ENCODE results near the gene BTF3.

Gene BTF3

DNA sequence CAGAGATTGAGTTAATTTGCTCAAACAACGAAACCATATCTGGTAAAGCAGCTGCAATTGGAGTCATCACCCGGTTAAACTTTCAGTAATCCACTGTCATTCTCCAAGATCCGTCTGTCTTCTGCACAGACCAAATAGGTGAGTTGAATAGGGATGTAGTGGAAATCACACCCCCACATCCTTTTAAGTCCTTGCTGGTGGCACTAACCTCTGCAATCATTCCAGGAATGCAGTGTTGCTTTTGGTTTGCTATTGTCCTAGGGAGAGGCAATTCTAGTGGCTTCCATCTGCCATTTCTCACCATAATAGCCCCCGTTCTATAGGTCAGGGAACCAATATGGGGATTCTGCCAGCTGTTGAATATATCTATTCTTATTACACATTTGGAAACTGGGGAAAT, 14.6 kb upstream of the BTF3 start:
- Histone ChIP-seq H3K9ac (ENCODE audit: low read length) (no peak overlapping the region), H3K4me1 (ENCODE audit: insufficient read depth, low read length, severe bottlenecking) (no peaks in the 10 kb centered on the region), H3K4me3 (ENCODE audit: low read depth, low read length, poor library complexity, severe bottlenecking) (no peak overlapping the region), H3K9me2 (ENCODE audit: low read depth, low read length) (no peaks in the 10 kb centered on the region), H3K4me2 (ENCODE audit: low read length) (no peak overlapping the region), H3K9me3 (ENCODE audit: low read length) (no peaks in the 10 kb centered on the region), H3K36me3 (ENCODE audit: insufficient read depth, low read length) (no peaks in the 10 kb centered on the region), H3K79me2 (ENCODE audit: insufficient read depth, low read length) (no peaks in the 10 kb centered on the region), H3F3A (ENCODE audit: insufficient read depth, low read length) (no peaks in the 10 kb centered on the region), H4K20me1 (ENCODE audit: insufficient read depth, low read length) (no peaks in the 10 kb centered on the region), H2AFZ (ENCODE audit: low read length) (no peak overlapping the region), H3K27me3 (ENCODE audit: insufficient read depth, low read length) (no peaks in the 10 kb centered on the region), H3K27ac (ENCODE audit: low read depth, low read length, poor library complexity, severe bottlenecking) (no peak overlapping the region)
- no peak for TF ChIP-seq EZH2 (IDR thresholded peaks at IDR 0.05; ENCODE audit: borderline replicate concordance, low read length)
- TF ChIP-seq, protein P1, sequence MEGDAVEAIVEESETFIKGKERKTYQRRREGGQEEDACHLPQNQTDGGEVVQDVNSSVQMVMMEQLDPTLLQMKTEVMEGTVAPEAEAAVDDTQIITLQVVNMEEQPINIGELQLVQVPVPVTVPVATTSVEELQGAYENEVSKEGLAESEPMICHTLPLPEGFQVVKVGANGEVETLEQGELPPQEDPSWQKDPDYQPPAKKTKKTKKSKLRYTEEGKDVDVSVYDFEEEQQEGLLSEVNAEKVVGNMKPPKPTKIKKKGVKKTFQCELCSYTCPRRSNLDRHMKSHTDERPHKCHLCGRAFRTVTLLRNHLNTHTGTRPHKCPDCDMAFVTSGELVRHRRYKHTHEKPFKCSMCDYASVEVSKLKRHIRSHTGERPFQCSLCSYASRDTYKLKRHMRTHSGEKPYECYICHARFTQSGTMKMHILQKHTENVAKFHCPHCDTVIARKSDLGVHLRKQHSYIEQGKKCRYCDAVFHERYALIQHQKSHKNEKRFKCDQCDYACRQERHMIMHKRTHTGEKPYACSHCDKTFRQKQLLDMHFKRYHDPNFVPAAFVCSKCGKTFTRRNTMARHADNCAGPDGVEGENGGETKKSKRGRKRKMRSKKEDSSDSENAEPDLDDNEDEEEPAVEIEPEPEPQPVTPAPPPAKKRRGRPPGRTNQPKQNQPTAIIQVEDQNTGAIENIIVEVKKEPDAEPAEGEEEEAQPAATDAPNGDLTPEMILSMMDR (IDR thresholded peaks at IDR 0.05; ENCODE audit: low read length) = no peak

DNA sequence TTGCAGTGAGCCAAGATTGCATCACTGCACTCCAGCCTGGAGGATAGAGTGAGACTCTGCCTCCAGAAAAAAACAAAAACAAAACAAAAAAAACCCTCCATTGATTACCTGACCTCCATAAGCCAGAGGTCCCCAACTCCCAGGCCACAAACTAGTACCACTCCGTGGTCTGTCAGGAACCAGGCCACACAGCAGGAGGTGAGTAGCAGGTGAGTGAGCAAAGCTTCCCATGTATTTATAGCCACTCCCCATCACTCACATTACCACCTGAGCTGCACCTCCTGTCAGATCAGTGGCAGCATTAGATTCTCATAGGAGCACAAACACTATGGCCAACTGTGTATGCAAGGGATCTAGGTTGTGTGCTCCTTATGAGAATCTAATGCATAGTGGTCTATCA, 13.7 kb upstream of the BTF3 start:
- H3K9ac ChIP-seq (ENCODE audit: low read length) = no peak overlapping the region

DNA sequence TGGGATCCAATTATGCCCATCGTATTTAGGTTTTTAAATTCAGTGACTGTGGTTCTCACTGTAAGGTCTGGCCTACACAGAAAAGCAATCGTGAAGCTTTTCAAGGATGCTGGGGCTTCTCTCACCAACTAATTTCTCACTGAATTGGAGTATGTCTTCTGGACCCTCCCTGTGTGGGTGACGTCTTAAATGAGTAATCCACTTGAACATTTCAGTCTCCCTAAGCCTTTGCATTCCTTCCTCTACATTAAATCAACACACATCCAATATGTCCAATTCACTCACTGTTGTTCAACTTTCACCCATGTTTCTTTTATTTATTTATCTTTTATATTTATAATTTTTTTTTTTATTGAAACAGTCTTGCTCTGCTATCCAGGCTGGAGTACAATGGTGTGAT, 12.5 kb upstream of the BTF3 start:
- Histone ChIP-seq H4K20me1 (ENCODE audit: insufficient read depth, low read length) (no peaks in the 10 kb centered on the region), H3K4me2 (ENCODE audit: low read length) (no peak overlapping the region), H3K4me1 (ENCODE audit: insufficient read depth, low read length, severe bottlenecking) (no peaks in the 10 kb centered on the region), H3K4me3 (ENCODE audit: low read depth, low read length, poor library complexity, severe bottlenecking) (no peak overlapping the region), H2AFZ (ENCODE audit: low read length) (no peak overlapping the region), H3K9ac (ENCODE audit: low read length) (no peak overlapping the region), H3K9me3 (ENCODE audit: low read length) (no peaks in the 10 kb centered on the region), H3F3A (ENCODE audit: insufficient read depth, low read length) (no peaks in the 10 kb centered on the region), H3K27ac (ENCODE audit: low read depth, low read length, poor library complexity, severe bottlenecking) (no peak overlapping the region), H3K9me2 (ENCODE audit: low read depth, low read length) (no peaks in the 10 kb centered on the region), H3K36me3 (ENCODE audit: insufficient read depth, low read length) (no peaks in the 10 kb centered on the region), H3K79me2 (ENCODE audit: insufficient read depth, low read length) (no peaks in the 10 kb centered on the region), H3K27me3 (ENCODE audit: insufficient read depth, low read length) (no peaks in the 10 kb centered on the region)
- TF ChIP-seq, protein P1 (IDR thresholded peaks at IDR 0.05; ENCODE audit: low read length) = no peak
- TF ChIP-seq EZH2 (IDR thresholded peaks at IDR 0.05; ENCODE audit: borderline replicate concordance, low read length) = no peak

More for the DNA sequence above, 13.7 kb upstream of the BTF3 start:
- no peak overlapping the region for H3K27ac ChIP-seq (ENCODE audit: low read depth, low read length, poor library complexity, severe bottlenecking)
- no peaks in the 10 kb centered on the region for H3K36me3 ChIP-seq (ENCODE audit: insufficient read depth, low read length)
- no peaks in the 10 kb centered on the region for H3K79me2 ChIP-seq (ENCODE audit: insufficient read depth, low read length)
- TF ChIP-seq, protein P1 (IDR thresholded peaks at IDR 0.05; ENCODE audit: low read length) = no peak
- no peak for TF ChIP-seq EZH2 (IDR thresholded peaks at IDR 0.05; ENCODE audit: borderline replicate concordance, low read length)
- no peaks in the 10 kb centered on the region for H4K20me1 ChIP-seq (ENCODE audit: insufficient read depth, low read length)
- no peaks in the 10 kb centered on the region for H3F3A ChIP-seq (ENCODE audit: insufficient read depth, low read length)
- H2AFZ ChIP-seq (ENCODE audit: low read length) = no peak overlapping the region
- H3K4me3 ChIP-seq (ENCODE audit: low read depth, low read length, poor library complexity, severe bottlenecking) = no peak overlapping the region
- H3K9me2 ChIP-seq (ENCODE audit: low read depth, low read length) = no peaks in the 10 kb centered on the region
- no peaks in the 10 kb centered on the region for H3K27me3 ChIP-seq (ENCODE audit: insufficient read depth, low read length)
- no peaks in the 10 kb centered on the region for H3K4me1 ChIP-seq (ENCODE audit: insufficient read depth, low read length, severe bottlenecking)
- H3K4me2 ChIP-seq (ENCODE audit: low read length) = no peak overlapping the region
- H3K9me3 ChIP-seq (ENCODE audit: low read length) = no peaks in the 10 kb centered on the region

Measured in OCI-LY1 (cell line).